ENCODE data around the gene HLTF.

Gene HLTF

GRCh38 chr3:149085828-149086231 is 503 bp downstream of the HLTF start:
- DNase-seq: peak; percentile 24

GRCh38 chr3:149081772-149082171 is 4.6 kb downstream of the HLTF start:
- DNase-seq: no peak

GRCh38 chr3:149080699-149081091 is 5.6 kb downstream of the HLTF start:
- DNase-seq: peak; percentile 74

DNA sequence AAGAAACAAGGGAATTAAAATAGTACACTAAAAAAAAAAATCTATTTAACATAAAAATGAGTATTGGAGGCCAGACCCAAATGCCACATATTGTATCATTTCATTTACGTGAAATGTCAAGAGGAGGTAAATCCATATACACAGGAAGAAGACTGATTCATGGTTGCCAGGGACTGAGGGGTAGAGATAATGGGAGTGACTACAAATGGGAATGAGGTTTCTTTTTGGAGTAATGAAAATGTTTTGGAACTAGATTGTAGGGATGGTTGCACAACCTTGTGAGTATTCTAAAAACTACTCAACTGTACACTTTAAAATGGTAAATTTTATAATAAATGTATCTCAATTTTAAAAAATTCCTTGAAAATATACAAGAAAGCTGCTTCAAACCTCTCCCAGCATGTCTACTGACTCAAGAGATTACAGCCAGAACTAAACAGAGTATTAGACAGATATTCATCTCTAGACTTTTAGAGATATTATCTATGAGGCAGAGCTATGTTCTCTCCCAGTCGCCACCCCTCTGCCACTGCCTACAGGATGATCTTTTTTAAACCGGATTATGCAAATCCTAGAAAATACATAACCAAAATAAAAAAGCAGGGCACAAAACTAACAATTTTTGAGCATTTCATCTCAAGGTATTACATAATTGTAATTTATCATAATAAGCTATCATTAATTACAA is 6.2 kb downstream of the HLTF start:
- DNase-seq: no peak

- DNase-seq: peak; percentile 61
Observed at GRCh38 chr3:149077628-149078027, 8.7 kb downstream of the HLTF start.

- DNase-seq: no peak
Observed at GRCh38 chr3:149067883-149068282, 18.4 kb downstream of the HLTF start.

- DNase-seq: no peak
Observed at GRCh38 chr3:149061776-149062175, 24.6 kb downstream of the HLTF start.

DNA sequence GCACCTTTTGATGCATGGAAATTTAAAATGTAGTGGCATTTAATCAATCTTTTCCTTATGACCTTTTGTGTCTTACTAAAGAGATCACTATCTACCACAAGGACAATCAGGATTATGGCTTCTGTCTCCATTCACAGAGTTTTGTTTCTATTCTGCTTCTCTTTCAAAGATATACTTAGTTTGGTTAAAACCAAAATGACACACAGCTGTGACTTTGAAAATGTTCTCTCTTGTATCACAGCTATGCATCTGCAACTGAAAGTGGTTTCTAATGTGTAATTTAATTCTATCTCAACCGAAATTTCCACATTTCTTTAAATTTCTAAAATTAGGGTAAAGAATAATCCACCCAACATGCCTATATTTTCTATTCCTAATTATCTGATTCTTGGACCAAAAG is 27.7 kb downstream of the HLTF start:
- DNase-seq: no peak

- DNase-seq: no peak
Observed at GRCh38 chr3:149058198-149058597, 28.1 kb downstream of the HLTF start.

DNA sequence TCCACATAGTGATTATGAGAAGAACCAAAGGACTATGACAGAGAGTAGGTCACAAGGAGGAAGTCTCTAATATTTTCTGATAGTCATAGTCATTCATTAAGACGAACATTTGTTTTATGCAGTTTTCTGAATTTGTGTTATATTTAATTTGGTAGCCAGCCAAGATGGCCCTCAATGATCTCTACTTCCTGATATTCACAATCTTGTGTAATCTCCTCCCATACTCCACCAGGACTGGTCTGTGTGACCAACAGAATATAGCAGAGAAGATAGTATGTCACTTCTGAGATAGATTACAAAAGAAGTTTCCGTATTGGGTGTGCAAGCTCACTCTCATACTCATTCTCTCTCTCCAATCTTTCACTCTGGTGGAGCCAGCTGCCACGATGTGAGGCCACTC is 30.8 kb downstream of the HLTF start:
- no peak for DNase-seq

GRCh38 chr3:149044339-149045083 is 41.8 kb downstream of the HLTF start:
- no peak for DNase-seq

DNA sequence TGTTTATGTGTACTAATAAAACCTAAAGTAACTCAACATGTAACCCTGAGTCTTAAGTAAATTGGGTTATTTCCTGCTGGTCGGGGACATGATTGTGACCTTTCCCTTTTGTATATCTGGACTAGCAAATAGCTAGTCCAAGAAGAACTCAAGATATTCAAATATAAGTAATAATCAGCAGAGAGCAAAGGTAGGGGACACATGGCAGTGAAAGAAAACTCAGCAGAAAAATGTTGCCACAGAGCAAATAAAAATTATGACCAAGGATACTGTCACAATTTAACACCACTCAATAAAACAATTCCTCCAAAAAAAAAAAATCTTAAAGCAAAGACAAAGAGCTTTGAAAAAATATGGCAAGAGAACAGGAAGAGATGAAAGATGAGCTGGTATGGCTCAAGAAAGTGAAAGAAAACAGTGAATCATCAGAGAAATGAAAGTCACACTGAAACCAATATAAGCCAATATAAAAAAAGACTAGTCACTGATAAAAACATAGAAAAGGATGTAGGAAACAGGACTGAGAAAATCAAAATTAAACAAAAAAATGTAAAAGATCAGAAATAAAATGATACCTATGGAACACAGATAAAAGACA is 43.4 kb downstream of the HLTF start:
- DNase-seq: peak; percentile 61

- no peak for DNase-seq
Observed at GRCh38 chr3:149038322-149038721, 48.0 kb downstream of the HLTF start.

- no peak for DNase-seq
Observed at GRCh38 chr3:149037684-149038083, 48.6 kb downstream of the HLTF start.

DNA sequence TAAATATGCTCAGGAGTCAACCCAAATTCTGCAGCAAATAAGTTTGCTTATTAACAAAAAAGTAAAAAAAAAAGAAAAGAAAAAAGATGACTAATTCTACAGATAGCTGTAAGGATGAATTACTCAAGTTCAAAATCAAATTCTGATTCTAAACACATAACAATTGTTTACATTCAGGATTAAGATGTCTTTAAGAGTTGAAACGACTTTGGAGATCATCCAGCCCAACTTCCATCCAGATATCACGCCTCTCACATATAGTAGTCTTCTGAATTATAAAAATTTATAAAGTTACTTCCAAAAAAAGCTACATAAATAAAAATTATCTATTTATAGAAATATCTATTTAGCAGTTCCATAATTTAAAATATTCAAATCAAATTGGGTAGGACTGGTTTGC is 55.2 kb downstream of the HLTF start:
- no peak for DNase-seq

DNA sequence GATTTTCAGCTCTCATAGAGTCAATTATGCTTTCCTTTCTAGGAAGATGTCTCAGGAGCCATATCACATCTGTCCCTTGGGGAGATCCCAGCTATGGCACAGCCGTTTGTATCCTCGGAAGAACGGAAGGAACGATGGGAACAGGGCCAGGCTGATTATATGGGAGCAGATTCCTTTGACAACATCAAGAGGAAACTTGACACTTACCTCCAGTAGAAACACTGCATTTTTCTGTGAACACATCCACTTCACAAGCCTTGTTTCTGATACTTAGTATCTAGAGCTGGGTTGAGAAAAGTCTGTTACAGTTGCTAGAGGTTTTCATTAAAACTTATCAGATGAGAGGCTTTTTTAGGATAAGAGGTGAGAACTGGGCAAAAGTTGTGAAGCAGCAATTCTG is 59.6 kb downstream of the HLTF start:
- DNase-seq: peak; percentile 49

DNA sequence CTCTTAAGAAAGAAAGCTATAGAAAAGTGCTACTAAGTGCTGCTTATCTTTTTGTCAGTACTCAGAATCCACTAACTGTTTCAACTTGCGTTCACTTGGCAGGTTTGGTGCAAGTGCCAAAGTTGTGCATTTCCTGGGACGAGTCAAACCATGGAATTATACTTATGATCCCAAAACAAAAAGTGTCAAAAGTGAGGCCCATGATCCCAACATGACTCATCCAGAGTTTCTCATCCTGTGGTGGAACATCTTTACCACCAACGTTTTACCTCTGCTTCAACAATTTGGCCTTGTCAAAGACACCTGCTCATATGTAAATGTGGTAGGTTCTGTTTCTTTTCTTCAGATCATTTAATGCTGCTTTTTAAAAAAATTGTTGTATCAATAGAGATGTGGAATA is 62.4 kb downstream of the HLTF start:
- no peak for DNase-seq

GRCh38 chr3:149021830-149022229 is 64.5 kb downstream of the HLTF start:
- no peak for DNase-seq

DNA sequence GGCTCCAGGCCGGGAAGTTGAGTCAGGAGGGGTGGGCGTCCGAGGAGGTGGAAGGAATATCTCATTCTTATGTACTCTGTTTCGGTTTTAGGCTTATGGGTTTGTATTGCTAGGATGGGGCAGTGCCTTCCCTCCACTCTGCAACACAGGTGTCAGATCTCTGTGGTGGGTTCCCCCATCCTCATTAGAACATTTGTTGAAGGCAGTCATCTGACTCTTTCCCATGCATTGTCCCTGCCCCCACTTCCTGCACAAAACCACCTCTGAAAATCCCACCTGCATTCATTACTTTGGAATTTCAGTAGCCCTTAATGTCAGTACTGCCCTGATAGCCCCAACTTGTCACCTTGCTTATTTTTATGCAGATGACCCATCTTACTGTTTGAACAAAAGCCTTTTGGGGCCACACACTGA is 65.5 kb downstream of the HLTF start:
- no peak for DNase-seq

DNA sequence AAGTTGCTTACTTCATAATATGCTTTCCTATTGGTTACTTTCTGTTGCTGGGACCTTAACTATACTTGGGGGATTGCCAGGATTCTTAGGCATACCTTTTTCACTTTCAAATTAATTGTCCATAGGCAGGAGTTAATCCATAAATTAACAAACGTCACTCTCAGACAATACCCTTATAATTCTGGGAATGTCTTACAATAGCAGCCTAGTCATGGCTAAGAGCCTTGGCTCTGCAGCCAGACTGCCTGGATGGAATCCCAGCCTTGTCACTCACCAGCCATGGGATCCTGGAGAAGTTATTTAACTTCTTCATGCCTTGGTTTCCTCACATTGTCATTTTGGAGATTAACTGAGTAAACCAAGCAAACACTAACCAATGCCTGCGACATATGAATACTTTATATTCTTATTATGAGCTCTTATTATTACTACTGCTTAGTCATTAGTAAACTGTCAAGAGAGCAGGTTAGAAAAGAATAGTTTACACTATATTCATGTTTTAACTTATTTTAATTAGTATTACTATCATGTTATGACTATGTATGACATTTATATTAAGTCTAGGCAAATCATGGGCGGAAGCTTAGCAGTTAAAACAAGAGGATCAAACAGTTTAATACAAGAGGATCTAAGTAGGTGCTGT is 66.0 kb downstream of the HLTF start:
- no peak for DNase-seq

- DNase-seq: no peak
Observed at GRCh38 chr3:149019580-149019979, 66.8 kb downstream of the HLTF start.

GRCh38 chr3:149018247-149018646 is 68.1 kb downstream of the HLTF start:
- DNase-seq: peak; percentile 29
